Ishikawa (cell line): Measurements from ENCODE around the gene AATF.

ENCODE experiments used
- CREB1 ChIP-seq: IDR thresholded peaks from 2 replicates; pipeline ENCODE4 v1.6.1; 2012; ENCODE audit warnings: low read depth
- EGR1 ChIP-seq: IDR thresholded peaks from 2 replicates; pipeline ENCODE4 v1.6.1; 2012
- EP300 ChIP-seq: IDR thresholded peaks from 2 replicates; pipeline ENCODE4 v1.6.1; 2012; ENCODE audit warnings: borderline replicate concordance
- FOXM1 ChIP-seq: IDR thresholded peaks from 2 replicates; pipeline ENCODE4 v1.6.1; 2012; ENCODE audit warnings: low read depth, borderline replicate concordance
- NFIC ChIP-seq: IDR thresholded peaks from 2 replicates; pipeline ENCODE4 v1.6.1; 2012
- TAF1 ChIP-seq: IDR thresholded peaks from 2 replicates; pipeline ENCODE4 v1.6.1; 2012; ENCODE audit warnings: low read depth, mild to moderate bottlenecking
- YY1 ChIP-seq: IDR thresholded peaks from 2 replicates; pipeline ENCODE4 v1.6.1; 2012; ENCODE audit warnings: low read depth
- ZBTB7A ChIP-seq: IDR thresholded peaks from 2 replicates; pipeline ENCODE4 v1.6.1; 2012; ENCODE audit warnings: low read depth
- TF ChIP-seq, protein P1 (sequence below): IDR thresholded peaks from 2 replicates; pipeline ENCODE4 v1.6.1; 2012; ENCODE audit warnings: low read depth, mild to moderate bottlenecking
- TF ChIP-seq, protein P2 (sequence below): IDR thresholded peaks from 2 replicates; pipeline ENCODE4 v1.6.1; 2012
- TF ChIP-seq, protein P3 (sequence below): IDR thresholded peaks from 2 replicates; pipeline ENCODE4 v1.6.1; 2012

DNA sequence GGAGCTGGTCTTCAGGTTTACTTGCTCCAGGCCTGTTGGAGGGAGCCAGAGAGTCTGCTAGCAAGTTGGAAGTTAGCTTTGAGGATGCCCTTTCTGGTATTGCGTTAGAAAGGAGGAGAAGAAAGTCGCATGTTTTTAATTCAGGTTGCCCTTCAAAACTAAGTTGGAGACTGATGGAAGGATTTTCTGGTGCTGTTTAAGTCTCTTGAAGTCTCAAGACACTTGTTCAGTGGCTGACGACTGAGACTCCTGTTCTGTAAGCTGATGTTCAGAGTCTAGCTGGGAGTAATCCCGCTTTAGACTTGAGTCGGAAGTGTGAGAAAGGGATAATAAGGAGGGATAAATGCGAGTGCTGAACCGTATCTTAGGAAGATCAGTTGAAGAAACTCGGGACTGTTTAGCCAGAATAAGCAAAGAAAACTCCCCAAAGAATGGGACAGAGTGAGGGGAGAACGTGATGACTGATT, 740 bp downstream of the AATF start:
- TF ChIP-seq, protein P1, sequence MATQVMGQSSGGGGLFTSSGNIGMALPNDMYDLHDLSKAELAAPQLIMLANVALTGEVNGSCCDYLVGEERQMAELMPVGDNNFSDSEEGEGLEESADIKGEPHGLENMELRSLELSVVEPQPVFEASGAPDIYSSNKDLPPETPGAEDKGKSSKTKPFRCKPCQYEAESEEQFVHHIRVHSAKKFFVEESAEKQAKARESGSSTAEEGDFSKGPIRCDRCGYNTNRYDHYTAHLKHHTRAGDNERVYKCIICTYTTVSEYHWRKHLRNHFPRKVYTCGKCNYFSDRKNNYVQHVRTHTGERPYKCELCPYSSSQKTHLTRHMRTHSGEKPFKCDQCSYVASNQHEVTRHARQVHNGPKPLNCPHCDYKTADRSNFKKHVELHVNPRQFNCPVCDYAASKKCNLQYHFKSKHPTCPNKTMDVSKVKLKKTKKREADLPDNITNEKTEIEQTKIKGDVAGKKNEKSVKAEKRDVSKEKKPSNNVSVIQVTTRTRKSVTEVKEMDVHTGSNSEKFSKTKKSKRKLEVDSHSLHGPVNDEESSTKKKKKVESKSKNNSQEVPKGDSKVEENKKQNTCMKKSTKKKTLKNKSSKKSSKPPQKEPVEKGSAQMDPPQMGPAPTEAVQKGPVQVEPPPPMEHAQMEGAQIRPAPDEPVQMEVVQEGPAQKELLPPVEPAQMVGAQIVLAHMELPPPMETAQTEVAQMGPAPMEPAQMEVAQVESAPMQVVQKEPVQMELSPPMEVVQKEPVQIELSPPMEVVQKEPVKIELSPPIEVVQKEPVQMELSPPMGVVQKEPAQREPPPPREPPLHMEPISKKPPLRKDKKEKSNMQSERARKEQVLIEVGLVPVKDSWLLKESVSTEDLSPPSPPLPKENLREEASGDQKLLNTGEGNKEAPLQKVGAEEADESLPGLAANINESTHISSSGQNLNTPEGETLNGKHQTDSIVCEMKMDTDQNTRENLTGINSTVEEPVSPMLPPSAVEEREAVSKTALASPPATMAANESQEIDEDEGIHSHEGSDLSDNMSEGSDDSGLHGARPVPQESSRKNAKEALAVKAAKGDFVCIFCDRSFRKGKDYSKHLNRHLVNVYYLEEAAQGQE = no peak
- TF ChIP-seq, protein P2, sequence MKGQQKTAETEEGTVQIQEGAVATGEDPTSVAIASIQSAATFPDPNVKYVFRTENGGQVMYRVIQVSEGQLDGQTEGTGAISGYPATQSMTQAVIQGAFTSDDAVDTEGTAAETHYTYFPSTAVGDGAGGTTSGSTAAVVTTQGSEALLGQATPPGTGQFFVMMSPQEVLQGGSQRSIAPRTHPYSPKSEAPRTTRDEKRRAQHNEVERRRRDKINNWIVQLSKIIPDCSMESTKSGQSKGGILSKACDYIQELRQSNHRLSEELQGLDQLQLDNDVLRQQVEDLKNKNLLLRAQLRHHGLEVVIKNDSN = no peak
- no peak for TF ChIP-seq ZBTB7A
- no peak for TF ChIP-seq EP300
- TF ChIP-seq EGR1 = no peak
- no peak for TF ChIP-seq CREB1
- no peak for TF ChIP-seq FOXM1
- TF ChIP-seq, protein P3, sequence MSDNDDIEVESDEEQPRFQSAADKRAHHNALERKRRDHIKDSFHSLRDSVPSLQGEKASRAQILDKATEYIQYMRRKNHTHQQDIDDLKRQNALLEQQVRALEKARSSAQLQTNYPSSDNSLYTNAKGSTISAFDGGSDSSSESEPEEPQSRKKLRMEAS = no peak
- no peak for TF ChIP-seq NFIC
- no peak for TF ChIP-seq YY1
- no peak for TF ChIP-seq TAF1
